Colonic mucosa (tissue), 4 donors: ENCODE results near the gene RAD18. TPM values are rescaled to one million over a fixed set of nuclear protein-coding genes. Genes with fewer than 3 reads are reported as not detected.

Experiments
- DNase-seq: peaks from one replicate; pipeline ENCODE4 v3.0.0-alpha.2; 2020
- H3K27ac ChIP-seq: fragments of 200-600 bp; one replicate; pipeline ENCODE4 v1.8.0; 2021
- H3K27me3 ChIP-seq: fragments of 200-600 bp; one replicate; pipeline ENCODE4 v1.8.0; 2021
- H3K36me3 ChIP-seq: fragments of 200-600 bp; one replicate; pipeline ENCODE4 v1.8.0; 2021
- H3K4me1 ChIP-seq: fragments of 200-600 bp; one replicate; pipeline ENCODE4 v1.8.0; 2021; ENCODE audit warnings: mild to moderate bottlenecking
- H3K4me3 ChIP-seq: fragments of 200-600 bp; one replicate; pipeline ENCODE4 v1.8.0; 2021
- H3K9ac ChIP-seq, 2 donors: one replicate each; pipeline ENCODE4 v1.7.0; 2013; ENCODE audit warnings: control low read depth in 2 of 2, low read depth in 2 of 2, low read length in 2 of 2
- H3K9me3 ChIP-seq: fragments of 200-600 bp; one replicate; pipeline ENCODE4 v1.8.0; 2021
- intact Hi-C: fragments of 100-400 bp; cut with DNase I; formaldehyde crosslinking; loops from one replicate; pipeline ENCODE4 v1.14.1; 2022
- total RNA-seq, 2 donors: library from RNA; stranded (reverse); fragmentation: NEBNext Ultra II Directional in 1 of 2; extraction: Animal tissue kit (Norgen Biotek cat#: 25700) in 1 of 2; gene quantifications; one replicate each; pipeline ENCODE4 v1.2.1, GENCODE V29; 2021
- TF ChIP-seq, protein P1 (sequence below): fragments of 200-600 bp; IDR thresholded peaks from one replicate; pipeline ENCODE4 v1.8.0; 2022; ENCODE audit warnings: antibody characterized with exemption, mild to moderate bottlenecking
- donor health status: healthy.
- donor health status: DM: no; HTN: no; CAD: no.
- donor health status: DM: no; HTN: no; CAD: no.

RAD18 gene
- total RNA-seq, 2 donors from 2014 or later: 12.2 to 25.9 TPM

DNA sequence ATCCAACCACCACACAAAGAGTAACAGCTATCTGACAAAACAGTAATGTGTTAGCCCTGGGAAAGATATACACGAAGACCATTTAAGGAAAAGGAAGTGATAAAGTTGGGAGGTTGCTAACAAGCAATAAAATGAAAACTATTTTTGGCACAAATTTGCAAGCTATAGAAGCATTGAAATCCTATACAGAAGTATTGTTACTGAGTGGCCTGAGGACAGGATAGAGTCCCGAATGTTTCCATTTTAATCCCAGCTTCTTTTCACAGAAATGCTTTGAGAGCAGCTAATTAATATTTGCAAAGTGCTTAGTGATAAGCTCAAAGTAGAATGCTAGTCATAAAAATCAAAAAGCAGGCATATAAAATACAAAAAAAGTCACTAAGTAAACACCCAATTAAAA, 51.5 kb downstream of the RAD18 start:
- intact Hi-C loops: no loop called here
- no peak for DNase-seq
- Histone ChIP-seq H3K36me3 (no peaks in the 10 kb centered on the region), H3K9me3 (no peaks in the 10 kb centered on the region), H3K4me1 (no peaks in the 10 kb centered on the region), H3K9ac (no peak overlapping the region), H3K4me3 (no peak overlapping the region), H3K27me3 (no peaks in the 10 kb centered on the region), H3K27ac (no peak overlapping the region)
- TF ChIP-seq, protein P1, sequence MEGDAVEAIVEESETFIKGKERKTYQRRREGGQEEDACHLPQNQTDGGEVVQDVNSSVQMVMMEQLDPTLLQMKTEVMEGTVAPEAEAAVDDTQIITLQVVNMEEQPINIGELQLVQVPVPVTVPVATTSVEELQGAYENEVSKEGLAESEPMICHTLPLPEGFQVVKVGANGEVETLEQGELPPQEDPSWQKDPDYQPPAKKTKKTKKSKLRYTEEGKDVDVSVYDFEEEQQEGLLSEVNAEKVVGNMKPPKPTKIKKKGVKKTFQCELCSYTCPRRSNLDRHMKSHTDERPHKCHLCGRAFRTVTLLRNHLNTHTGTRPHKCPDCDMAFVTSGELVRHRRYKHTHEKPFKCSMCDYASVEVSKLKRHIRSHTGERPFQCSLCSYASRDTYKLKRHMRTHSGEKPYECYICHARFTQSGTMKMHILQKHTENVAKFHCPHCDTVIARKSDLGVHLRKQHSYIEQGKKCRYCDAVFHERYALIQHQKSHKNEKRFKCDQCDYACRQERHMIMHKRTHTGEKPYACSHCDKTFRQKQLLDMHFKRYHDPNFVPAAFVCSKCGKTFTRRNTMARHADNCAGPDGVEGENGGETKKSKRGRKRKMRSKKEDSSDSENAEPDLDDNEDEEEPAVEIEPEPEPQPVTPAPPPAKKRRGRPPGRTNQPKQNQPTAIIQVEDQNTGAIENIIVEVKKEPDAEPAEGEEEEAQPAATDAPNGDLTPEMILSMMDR: no peak

DNA sequence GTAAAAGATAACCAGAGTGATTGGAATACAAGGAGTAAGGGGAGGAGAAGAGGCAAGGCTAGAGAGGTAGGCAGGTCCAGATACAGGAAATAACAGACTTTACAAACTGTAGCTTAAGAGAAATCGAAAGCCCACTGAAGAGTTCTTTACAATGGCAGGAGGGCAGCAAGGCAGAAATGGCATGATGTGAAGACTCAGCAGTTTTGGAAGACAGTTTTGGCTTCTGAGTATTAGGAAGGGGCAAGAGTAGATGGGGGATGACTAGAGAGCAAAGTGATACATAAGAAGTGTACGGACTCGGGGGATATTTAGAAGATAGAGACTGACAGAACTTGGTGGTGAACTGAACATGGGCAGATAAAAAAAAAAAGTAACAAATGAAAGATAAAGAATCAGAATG, 54.1 kb downstream of the RAD18 start:
- H3K27me3 ChIP-seq: no peaks in the 10 kb centered on the region
- H3K4me3 ChIP-seq: no peak overlapping the region
- no peaks in the 10 kb centered on the region for H3K4me1 ChIP-seq
- DNase-seq: no peak
- no peak overlapping the region for H3K27ac ChIP-seq
- intact Hi-C loops: no loop called here
- TF ChIP-seq, protein P1: no peak
- H3K9me3 ChIP-seq: no peaks in the 10 kb centered on the region
- H3K9ac ChIP-seq: no peak overlapping the region
- no peaks in the 10 kb centered on the region for H3K36me3 ChIP-seq

DNA sequence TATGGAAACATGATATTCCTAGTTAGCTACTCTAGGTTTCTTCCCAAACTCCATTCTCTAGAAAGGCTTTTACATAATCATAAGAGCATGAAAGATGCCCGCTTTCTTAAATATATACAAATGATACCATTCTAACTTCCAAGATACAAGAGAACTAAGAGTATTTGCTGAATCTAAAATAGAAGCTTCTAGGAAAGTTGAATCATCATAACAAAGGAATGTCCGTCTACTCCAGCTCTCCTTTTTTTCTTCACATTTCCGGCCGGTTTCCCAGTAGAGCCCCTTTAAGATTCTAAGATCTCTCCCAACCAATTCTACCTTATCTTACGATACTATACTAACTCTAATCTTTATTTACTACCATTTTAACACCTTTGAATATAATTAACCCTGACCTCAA, 60.1 kb downstream of the RAD18 start:
- Histone ChIP-seq H3K4me3 (no peak overlapping the region), H3K27ac (no peak overlapping the region), H3K9me3 (no peaks in the 10 kb centered on the region), H3K27me3 (no peaks in the 10 kb centered on the region), H3K36me3 (no peaks in the 10 kb centered on the region), H3K9ac (no peak overlapping the region), H3K4me1 (no peaks in the 10 kb centered on the region)
- TF ChIP-seq, protein P1: no peak
- intact Hi-C loops: no loop called here
- DNase-seq: no peak

DNA sequence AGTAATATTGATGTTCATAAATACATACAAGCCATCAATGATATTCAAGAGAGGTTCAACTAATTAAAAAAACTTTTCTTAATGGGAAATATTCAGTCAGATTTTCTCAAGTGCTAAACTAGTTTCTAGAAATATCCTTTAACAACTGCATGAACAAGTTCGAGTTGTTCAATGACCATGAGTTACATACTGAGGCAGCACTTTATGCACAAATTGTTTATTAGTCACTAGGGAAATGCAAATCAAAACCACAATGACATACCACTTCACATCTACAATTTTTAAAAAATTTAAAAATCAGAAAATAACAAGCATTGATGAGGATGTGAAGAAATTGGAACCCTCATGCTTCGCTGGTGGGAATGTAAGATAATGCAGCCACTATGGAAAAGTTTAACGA, 62.4 kb downstream of the RAD18 start:
- Histone ChIP-seq H3K9me3 (no peaks in the 10 kb centered on the region), H3K9ac (no peak overlapping the region), H3K27me3 (no peaks in the 10 kb centered on the region), H3K4me3 (no peak overlapping the region), H3K4me1 (no peaks in the 10 kb centered on the region), H3K27ac (no peak overlapping the region), H3K36me3 (no peaks in the 10 kb centered on the region)
- TF ChIP-seq, protein P1: no peak
- DNase-seq: no peak
- intact Hi-C loops: no loop called here

DNA sequence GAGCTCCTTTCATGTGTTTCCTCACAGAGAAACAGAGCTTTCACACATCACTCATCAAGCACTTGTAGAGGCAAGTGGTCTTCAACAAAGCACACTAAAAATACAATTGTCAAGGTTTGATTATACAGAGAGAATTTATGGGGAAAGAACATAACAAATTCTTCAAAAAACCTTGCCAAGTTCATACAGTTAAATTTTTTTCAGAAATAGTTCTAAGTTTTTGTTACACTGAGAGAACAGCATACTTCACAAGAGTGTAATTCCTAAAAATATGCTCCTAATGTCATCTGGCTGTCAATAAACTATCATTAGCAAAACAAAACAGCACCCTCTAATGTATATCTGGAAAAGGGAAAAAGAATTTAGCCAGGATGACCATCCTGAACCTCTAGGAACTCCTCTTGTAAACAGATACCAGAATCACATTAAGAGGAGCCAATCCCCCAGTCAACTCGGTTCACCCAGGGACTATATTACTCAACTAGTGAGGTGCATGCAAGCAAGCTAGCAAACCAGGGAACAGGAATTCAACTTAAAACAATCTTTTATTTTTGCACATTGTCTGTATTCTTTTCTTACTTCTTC, 63.3 kb downstream of the RAD18 start:
- intact Hi-C loops: no loop called here
- H3K4me3 ChIP-seq: no peak overlapping the region
- TF ChIP-seq, protein P1: no peak
- H3K9me3 ChIP-seq: no peaks in the 10 kb centered on the region
- DNase-seq: no peak
- no peaks in the 10 kb centered on the region for H3K27me3 ChIP-seq
- no peaks in the 10 kb centered on the region for H3K36me3 ChIP-seq
- no peak overlapping the region for H3K27ac ChIP-seq
- no peak overlapping the region for H3K9ac ChIP-seq
- no peaks in the 10 kb centered on the region for H3K4me1 ChIP-seq
